Testis (tissue), 3 donors: ENCODE data around the gene TSEN54. TPM values are rescaled to one million over a fixed set of nuclear protein-coding genes. Genes with fewer than 3 reads are reported as not detected.

Source experiments
- DNase-seq: peaks from one replicate; pipeline ENCODE4 v3.0.0-alpha.2; 2019
- H3K27ac ChIP-seq, 2 donors: fragments of 200-600 bp; sonication (generic); one replicate each; pipeline ENCODE4 v1.5.1; 2019
- H3K27me3 ChIP-seq: fragments of 200-600 bp; sonication (generic); one replicate; pipeline ENCODE4 v1.5.1; 2019
- H3K36me3 ChIP-seq: fragments of 200-600 bp; sonication (generic); one replicate; pipeline ENCODE4 v1.5.1; 2017; ENCODE audit warnings: low read depth; ENCODE audit errors: missing control alignments
- H3K4me1 ChIP-seq: fragments of 200-600 bp; sonication (generic); one replicate; pipeline ENCODE4 v1.5.1; 2019
- H3K4me3 ChIP-seq, 2 donors: fragments of 200-600 bp; sonication (generic); one replicate each; pipeline ENCODE4 v1.5.1; 2017 to 2019
- H3K9me3 ChIP-seq: fragments of 200-600 bp; sonication (generic); one replicate; pipeline ENCODE4 v1.5.1; 2017
- CTCF ChIP-seq, 3 experiments: fragments of 450-650 bp in 2 of 3; fragments of 200-600 bp in 1 of 3; sonication (generic) in 1 of 3; IDR thresholded peaks; one replicate each; pipeline ENCODE4 v1.5.1; 2016 to 2019; ENCODE audit warnings: antibody characterized with exemption in 3 of 3, mild to moderate bottlenecking in 2 of 3, moderate library complexity in 1 of 3
- POLR2A ChIP-seq: fragments of 450-650 bp; IDR thresholded peaks from one replicate; pipeline ENCODE4 v1.6.1; 2017; ENCODE audit warnings: antibody characterized with exemption, mild to moderate bottlenecking, moderate library complexity
- WGBS, 2 donors: methylation state at CpG; one replicate each; pipeline ENCODE4 v1.1.5; 2018; 5-methylcytosine and 5-hydroxymethylcytosine counted together
- intact Hi-C: fragments of 100-400 bp; cut with DNase I; formaldehyde crosslinking; loops from one replicate; pipeline ENCODE4 v1.15.1; 2023; ENCODE audit warnings: low total_unique reads
- polyA plus RNA-seq: library from polyadenylated mRNA; stranded (reverse); fragments of 350-450 nt; fragmentation: Illumina TruSeq; extraction: RNeasy Lipid Tissue Mini Kit (QIAGEN cat#74804); gene quantifications from one replicate; pipeline ENCODE4 v1.2.3, GENCODE V29; 2014; ENCODE audit warnings: low read depth, low replicate concordance; ENCODE audit not compliant: insufficient read depth
- total RNA-seq, 2 donors: library from RNA; depleted of rRNA; stranded (reverse); fragments of >200 nt; gene quantifications; one replicate each; pipeline ENCODE4 v1.2.3, GENCODE V29; 2016

TSEN54 gene
- total and polyA plus RNA-seq, 3 donors from 2014 or later = 28.3 to 46.6 (median 45.7) TPM

- Histone ChIP-seq H3K36me3 (no peaks in the 10 kb centered on the region), H3K4me1 (peaks cover 45% of the 10 kb centered on the region), H3K27me3 (no peaks in the 10 kb centered on the region), H3K9me3 (no peaks in the 10 kb centered on the region), H3K4me3 (no peak overlapping the region), H3K27ac (no peak overlapping the region)
- TF ChIP-seq CTCF (IDR thresholded peaks at IDR 0.05) = no peak
- TF ChIP-seq POLR2A = no peak
- no peak for DNase-seq
- 79 to 81% methylated on average over 12 to 13 of the region's 13 CpGs for WGBS, 2 donors
- intact Hi-C loops = no loop called here
Measured at GRCh38 chr17:75481194-75482068, 34.9 kb upstream of the TSEN54 start.

- peaks cover 45% of the 10 kb centered on the region for H3K4me1 ChIP-seq
Measured at GRCh38 chr17:75482098-75482942, 34.0 kb upstream of the TSEN54 start.

GRCh38 chr17:75485688-75486087, 30.6 kb upstream of the TSEN54 start:
- H3K27me3 ChIP-seq = no peaks in the 10 kb centered on the region
- H3K36me3 ChIP-seq = no peaks in the 10 kb centered on the region
- H3K9me3 ChIP-seq = no peaks in the 10 kb centered on the region
- WGBS, 2 donors = 50 to 54% methylated on average over 4 to 12 of the region's 12 CpGs
- peaks cover 46% of the 10 kb centered on the region for H3K4me1 ChIP-seq
- DNase-seq = no peak
- peak overlapping the region; percentile 36 to 75 for H3K27ac ChIP-seq
- no peak for TF ChIP-seq POLR2A
- TF ChIP-seq CTCF (IDR thresholded peaks at IDR 0.05) = no peak
- H3K4me3 ChIP-seq = no peak overlapping the region
- intact Hi-C loops = no loop called here

More at GRCh38 chr17:75482098-75482942, 34.0 kb upstream of the TSEN54 start:
- intact Hi-C loops = no loop called here
- WGBS, 2 donors = 87 to 89% methylated on average over 16 of the region's 16 CpGs
- no peak for DNase-seq
- Histone ChIP-seq H3K9me3 (no peaks in the 10 kb centered on the region), H3K27ac (no peak overlapping the region), H3K36me3 (no peaks in the 10 kb centered on the region), H3K4me3 (no peak overlapping the region), H3K27me3 (no peaks in the 10 kb centered on the region)
- no peak for TF ChIP-seq POLR2A
- TF ChIP-seq CTCF (IDR thresholded peaks at IDR 0.05) = no peak

GRCh38 chr17:75486151-75486550, 30.2 kb upstream of the TSEN54 start:
- intact Hi-C loops = no loop called here
- Histone ChIP-seq H3K27ac (peak overlapping the region; percentile 36 to 75), H3K4me1 (peaks cover 45% of the 10 kb centered on the region), H3K27me3 (no peaks in the 10 kb centered on the region), H3K4me3 (no peak overlapping the region), H3K36me3 (no peaks in the 10 kb centered on the region), H3K9me3 (no peaks in the 10 kb centered on the region)
- WGBS, 2 donors = 65 to 82% methylated on average over 14 of the region's 14 CpGs
- DNase-seq = no peak
- TF ChIP-seq POLR2A = no peak
- TF ChIP-seq CTCF (IDR thresholded peaks at IDR 0.05) = no peak
